ENCODE measurements around the gene MAP2K2.

DNA sequence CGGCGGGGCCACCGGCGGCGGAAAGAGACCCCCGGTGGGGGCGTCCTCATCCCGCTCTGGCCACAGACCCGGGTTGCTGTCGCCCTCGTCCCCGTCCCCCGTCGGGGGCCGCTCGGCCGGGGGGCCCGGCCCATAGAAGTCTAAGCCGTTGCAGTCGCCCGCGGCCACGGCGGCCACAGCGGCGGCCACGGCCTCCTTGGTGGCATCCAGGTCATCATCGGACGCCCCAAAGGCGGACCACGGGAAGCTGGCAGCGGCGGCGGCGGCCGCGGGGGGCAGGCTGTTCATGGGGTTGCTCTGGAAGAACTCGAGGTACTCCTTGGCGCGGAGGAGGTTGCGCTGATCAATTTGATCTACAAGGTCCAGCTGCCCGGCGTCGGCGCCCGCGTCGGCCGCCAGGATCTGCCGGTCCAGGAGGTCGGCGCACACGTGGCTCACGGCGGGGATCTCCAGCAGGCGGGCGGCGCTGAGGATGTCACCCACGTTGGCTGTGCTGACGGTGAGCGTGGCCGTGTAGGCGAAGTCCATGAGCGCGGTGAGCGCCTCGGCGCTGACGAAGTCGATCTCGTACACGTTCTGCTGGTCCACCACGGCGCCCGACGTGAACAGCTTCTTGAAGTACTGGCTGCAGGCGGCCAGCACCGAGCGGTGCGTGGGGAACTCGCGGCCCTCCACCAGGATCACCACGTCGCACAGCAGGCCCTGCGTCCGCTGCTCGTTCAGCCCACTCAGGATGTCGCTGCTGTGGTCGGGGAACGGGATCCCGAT, 69.3 kb downstream of the MAP2K2 start:
- TF ChIP-seq CTCF (IDR thresholded peaks at IDR 0.05) (no peak), POLR2A (IDR thresholded peaks at IDR 0.05) (no peak)

Data from body of pancreas (tissue), 4 donors.